Stimulated activated CD8-positive, alpha-beta memory T cell treated with anti-CD3 and anti-CD28 coated beads, Interleukin-7, amount 100 ng/mL, for 24 hours (primary cell): ENCODE results near the gene RBBP5.

ENCODE experiments used
- DNase-seq: peaks from one replicate; pipeline ENCODE4 v3.0.0-alpha.2; 2020; ENCODE audit warnings: low read depth

Gene RBBP5

DNA sequence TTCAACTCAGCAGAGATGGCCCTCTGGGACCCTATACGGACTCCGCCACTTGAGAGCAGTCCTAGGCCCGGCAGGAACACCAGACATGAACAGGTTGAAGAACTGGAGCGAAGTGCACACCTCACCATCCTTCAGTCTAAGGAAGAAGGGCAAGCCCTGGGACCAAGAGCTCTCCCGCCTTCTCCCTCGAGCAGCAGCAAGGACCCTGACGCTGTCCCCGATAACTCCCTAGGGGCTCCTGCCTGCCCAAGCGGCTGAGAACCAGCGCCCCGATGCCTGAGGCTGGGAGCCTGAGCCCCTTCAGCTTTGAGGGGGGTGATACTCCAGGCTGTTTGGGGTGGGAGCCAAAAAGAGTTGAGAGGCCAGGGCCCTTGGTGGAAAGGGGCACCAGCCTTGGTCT lies 47.7 kb downstream of the RBBP5 start:
- DNase-seq = no peak

DNA sequence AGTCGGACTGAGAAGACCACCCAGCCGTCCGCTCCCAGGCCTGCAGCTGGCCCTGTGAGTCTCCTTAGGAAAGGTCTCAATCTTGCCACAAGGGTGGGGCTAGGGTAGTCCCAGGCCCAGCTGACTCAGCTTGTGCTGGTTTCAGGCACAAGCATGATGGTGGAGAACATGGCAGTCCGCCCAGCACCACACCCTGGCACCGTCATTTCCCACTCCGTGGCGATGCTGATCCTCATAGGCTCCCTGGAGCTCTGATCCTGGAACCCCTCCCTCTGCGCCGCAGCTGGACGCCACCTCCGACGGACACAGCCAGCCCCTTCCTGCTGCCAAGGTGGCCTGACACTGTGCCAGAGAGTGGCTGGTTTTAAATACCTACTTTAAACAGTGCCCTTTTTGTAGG lies 48.3 kb downstream of the RBBP5 start:
- no peak for DNase-seq

DNA sequence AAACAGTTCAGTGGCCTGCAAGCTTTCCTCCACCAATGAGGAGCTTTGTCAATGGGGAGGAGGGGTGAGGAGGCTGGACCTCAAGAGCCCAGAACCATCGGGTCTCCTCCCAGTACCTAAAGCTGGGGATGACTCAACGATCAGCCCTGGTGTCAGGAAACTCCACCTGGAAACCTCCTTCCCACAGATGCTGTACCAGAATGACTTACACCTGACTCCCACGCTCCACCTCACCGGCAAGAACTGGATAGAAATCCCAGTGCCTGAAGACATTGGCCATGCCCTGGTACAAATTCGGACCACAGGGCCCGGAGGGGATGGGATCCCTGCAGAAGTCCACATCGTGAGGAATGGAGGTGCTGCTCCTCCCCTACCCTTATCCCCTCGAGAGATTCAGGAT lies 48.9 kb downstream of the RBBP5 start:
- no peak for DNase-seq

DNA sequence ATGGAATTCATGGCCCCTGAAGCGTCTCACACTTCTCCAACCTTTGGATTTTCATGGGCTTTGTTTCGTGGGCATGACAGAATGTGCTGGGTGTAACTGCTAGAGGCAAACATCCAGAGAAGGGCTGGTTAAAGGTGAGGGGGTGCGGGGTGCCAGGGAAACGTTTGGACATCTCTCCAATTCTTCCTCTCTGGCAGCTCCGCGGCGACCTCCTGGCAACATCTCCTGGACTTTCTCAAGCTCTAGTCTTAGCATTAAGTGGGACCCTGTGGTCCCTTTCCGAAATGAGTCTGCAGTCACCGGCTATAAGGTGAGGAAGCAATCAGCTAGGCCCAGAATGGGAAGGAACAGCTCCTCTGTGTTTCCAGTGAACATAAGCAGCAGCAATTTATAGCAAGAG lies 49.5 kb downstream of the RBBP5 start:
- no peak for DNase-seq

DNA sequence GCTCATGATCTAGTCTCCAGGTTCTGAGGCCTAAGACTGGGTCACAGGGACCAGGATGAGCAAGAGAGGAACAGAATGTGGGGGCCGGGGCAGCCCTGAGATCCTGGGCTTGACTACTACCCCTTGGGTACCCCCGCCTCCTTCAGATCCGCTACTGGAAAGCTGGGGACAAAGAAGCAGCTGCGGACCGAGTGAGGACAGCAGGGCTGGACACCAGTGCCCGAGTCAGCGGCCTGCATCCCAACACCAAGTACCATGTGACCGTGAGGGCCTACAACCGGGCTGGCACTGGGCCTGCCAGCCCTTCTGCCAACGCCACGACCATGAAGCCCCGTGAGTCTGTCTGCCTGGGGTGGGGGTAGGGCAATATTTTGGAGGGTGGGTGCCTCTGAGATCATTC lies 50.0 kb downstream of the RBBP5 start:
- no peak for DNase-seq

DNA sequence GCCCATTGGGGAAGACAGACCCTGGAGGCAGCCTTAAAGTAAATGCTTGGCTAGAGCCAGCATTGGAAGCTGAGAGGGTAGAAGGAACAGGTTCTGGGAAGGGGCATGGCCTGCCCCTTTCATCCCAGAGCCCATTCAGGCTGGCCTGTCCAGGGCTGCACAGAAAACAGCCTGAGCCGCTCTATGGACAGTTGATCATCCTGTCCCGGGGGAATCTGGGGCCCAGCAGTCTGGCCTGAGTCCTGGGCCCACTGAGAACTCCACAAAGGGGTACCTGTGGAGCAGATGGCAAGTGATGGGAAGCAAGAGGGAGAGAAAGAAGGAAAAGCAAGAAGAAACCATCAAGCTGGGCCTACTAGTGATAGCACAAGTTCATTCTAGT lies 50.8 kb downstream of the RBBP5 start:
- DNase-seq = no peak

DNA sequence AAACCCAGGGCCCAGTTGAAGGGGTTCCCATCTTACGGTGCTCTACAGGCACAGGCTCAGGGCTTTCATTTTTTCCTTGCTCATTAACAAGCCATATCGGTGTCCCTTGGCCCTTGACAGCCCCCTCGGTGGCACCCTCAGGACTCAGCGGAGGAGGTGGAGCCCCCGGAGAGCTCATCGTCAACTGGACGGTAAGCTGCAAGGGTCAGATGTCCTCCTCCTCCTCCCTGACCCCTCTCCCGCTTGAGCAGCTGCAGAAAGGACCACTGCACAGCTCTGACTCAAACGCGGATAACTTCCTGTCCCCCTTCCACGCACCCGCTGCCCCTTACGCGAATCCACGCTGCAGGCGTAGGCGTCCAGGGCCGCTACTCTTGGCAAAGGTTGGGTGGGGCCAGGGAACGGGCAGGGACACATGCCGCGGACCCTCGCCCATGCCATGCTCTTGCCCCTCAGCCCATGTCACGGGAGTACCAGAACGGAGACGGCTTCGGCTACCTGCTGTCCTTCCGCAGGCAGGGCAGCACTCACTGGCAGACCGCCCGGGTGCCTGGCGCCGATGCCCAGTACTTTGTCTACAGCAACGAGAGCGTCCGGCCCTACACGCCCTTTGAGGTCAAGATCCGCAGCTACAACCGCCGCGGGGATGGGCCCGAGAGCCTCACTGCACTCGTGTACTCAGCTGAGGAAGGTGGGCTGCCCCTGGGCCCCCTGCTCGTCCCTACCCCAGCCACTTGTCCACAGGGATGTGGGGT lies 52.2 kb downstream of the RBBP5 start:
- no peak for DNase-seq

DNA sequence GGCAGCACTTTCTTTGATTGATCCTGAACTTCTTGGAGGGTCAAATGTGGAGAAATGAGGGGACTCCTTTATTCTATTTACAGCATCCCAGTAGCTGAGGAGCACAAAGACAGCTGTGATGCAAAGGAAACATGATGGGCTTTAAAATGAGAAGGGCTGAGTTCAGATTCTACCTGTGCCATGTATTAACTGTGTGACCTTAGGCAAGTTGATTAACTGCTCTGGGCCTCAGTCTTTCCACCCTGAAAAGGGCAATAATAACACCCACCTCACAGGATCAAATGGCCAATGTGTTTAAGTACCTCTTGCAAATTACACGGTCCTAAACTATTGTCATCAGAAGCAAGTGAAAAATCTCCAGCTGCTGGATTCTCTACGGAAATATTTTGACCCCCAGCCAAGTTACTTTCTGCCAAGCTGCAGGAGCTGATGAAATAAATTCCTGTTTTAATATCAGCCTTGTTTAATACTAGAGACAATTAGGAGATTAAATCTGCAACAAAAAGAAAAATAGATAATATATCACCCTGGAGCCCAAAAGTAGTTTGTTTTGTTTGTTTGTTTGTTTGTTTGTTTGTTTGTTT lies 53.2 kb downstream of the RBBP5 start:
- no peak for DNase-seq

DNA sequence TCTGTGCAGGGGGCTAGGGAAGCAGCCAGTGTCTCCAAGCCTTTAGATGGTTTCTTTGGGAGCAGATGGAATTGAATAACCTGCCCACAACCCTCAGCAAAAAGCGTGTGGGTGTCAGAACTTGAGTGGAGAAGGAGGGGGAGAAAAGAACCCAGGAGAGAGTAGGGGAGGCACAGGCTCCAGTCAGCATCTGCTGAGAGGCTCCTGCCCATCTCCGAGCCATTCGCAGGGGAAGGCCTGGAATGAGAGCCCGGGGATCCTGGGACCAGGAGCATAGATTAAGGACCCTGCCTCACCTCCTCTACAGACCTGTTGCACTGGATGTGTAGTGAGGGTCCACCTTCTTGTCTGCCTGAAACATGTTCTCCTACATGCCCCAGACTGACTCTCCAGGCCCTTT lies 53.8 kb downstream of the RBBP5 start:
- DNase-seq = no peak

DNA sequence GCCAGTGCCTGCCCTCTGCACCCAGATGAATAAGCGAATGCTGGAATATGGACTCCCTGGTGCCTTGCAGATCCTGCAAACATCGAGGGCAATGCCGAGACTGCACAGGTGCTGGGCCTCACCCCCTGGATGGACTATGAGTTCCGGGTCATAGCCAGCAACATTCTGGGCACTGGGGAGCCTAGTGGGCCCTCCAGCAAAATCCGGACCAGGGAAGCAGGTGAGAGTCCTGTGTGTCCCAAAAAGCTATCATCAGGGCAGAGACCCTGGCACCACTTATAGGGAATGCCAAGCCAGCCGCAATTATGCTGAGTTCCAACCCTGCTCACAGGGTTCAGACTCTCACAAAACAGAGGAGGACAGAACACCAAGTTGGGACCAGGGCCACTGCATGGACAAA lies 54.7 kb downstream of the RBBP5 start:
- no peak for DNase-seq

DNA sequence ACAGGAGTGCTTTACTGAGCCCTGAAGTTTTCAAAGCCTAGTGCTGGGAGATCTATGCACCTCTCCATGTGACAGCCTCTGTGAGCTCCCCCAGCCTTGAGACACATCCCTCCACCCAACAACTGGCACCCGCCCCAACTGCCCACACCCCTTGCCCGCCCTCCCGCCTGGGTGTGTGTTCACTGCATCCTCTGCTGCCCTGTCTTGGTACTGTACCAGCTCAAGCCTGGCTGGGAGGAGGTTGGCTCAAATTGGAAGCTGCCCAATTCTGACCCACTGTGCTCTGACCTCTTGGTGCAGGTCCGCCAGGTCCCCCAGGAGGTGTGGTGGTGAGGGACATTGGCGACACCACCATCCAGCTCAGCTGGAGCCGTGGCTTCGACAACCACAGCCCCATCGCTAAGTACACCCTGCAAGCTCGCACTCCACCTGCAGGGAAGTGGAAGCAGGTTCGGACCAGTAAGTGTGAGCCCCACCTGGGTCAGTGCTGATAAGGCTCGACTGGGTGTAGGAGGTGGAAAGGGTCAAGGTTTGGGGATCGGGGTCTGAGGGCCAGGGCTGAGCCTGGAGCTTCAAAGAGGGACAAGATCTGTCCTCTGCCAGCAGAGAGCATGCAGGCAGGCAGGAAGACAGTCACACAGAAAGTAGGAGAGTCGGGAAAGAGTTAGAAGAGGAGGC lies 55.5 kb downstream of the RBBP5 start:
- DNase-seq = no peak

DNA sequence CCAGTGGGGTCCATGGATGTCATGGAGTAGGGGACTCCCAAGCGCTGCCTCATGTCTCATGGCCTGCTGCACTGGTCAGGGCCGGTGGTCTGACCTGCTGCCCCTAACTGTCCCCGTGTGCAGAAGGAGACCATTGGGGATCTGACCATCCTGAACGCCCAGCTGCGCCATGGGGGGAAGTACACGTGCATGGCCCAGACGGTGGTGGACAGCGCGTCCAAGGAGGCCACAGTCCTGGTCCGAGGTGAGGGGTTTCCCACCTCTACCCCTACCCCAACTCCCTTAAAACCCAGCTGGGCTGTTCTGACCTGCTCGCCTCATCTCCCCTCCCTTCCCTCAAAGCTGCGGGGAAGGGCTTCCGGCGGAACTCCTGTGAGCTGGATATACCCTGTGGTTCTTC lies 56.1 kb downstream of the RBBP5 start:
- DNase-seq = no peak

DNA sequence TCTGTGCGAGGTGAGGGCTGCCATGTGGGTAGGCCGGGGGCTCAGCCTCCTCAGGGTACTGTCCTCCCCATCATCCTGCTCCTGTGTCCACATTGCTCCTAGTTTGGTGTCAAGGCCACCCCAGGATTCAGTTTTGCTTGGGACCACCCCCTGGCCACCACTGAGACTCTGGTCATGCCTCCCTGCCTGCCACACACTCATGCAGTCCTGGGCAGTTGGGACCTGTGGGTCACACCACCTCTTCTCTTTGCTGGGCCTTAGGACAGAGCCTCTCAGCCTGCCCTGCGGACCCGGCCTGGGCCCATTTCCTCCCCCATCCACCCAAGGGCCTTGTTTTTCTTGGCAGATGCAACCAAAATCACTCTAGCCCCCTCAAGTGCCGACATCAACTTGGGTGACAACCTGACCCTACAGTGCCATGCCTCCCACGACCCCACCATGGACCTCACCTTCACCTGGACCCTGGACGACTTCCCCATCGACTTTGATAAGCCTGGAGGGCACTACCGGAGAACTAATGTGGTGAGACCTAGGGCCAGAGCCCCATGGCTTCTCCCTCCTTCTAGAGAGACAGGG lies 56.9 kb downstream of the RBBP5 start:
- no peak for DNase-seq

DNA sequence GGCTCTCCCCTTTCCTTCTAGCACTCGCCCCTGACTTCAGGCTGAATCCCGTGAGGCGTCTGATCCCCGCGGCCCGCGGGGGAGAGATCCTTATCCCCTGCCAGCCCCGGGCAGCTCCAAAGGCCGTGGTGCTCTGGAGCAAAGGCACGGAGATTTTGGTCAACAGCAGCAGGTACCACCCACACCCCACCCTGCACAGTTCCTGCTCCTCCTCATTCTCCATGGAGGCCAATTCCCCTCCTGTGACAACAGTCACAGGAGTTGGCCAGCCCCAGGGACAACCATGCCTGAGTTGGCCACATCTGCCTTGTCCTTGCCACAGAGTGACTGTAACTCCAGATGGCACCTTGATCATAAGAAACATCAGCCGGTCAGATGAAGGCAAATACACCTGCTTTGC lies 57.5 kb downstream of the RBBP5 start:
- no peak for DNase-seq

DNA sequence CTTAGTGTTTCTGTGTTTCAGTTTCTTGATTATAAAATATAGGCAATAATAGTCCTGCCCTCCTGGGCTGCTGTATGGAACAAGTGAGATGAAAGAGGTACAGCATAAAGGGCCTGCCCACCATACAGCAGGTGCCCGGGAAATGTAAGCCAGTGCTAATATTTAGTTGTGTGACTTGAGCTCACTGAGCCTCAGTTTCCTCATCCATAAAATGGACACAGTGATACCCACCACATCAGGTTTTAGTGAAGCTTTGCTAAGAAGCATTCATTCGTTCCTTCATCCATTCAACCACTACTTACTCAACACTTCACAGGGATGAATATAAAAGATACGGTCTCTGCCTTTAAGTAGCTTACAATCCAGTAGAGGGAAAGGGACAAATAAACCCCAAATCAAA lies 58.9 kb downstream of the RBBP5 start:
- no peak for DNase-seq

DNA sequence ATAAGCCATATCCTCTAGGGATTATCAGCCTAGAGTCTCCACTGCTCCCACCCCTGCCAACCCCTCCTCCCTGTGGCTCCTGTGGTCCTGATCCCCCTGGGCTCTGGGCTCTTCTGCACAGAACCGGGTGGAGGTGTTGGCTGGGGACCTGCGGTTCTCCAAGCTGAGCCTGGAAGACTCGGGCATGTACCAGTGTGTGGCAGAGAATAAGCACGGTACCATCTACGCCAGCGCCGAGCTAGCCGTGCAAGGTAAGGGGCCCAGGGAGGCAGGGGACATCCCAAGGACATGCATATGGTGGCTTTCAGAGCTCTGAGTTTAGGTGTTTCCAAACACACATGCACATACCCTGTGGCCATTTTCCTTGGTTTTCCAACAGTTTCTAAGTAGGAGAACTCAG lies 59.5 kb downstream of the RBBP5 start:
- no peak for DNase-seq

DNA sequence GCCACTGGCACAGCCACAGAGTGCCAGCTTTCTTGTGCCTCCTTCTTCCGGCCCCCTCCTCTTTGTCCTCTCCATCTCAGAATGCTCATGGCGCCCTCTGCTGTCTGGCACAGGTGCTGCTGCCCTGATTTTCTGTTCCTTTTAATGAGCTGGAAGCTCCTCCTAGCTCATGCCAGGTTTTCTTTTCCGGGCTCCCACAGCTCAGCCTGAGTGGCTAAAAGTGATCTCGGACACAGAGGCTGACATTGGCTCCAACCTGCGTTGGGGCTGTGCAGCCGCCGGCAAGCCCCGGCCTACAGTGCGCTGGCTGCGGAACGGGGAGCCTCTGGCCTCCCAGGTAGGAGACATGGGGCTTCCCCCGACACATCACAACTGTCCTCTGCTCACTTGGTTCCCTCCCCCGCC lies 60.1 kb downstream of the RBBP5 start:
- DNase-seq = peak; percentile 54

DNA sequence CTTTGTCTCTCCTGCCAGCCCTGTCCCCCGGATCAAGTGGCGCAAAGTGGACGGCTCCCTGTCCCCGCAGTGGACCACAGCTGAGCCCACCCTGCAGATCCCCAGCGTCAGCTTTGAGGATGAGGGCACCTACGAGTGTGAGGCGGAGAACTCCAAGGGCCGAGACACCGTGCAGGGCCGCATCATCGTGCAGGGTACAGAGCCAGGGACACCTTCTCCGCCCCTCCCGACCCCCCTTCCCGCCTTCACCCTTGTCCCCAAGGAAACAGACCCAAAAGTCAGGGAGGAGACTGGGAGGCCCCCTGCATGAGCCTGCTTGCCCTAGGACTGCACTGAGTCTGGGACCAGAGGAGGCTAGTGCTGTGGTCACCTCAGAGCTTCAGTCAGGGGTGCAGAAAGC lies 60.6 kb downstream of the RBBP5 start:
- no peak for DNase-seq

DNA sequence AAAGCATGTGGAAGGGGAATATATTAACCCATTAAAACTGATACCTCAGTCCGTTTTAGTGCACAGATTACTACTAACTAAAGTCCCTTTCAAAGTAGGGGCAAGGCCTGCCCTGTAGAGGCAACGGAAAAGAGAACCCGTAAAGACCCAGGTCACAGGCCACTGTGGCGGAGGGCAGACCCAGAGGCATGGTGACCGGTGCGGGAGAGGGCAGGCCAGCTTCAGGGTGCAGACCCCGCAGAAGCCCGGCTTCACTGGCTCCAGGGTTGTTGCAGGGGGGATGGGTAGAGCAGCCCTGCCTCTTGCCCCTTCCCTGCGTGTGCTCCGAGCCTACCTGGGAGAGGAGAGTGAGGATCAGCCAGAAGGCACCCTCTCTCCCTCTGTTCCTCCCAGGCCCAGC lies 61.0 kb downstream of the RBBP5 start:
- no peak for DNase-seq

DNA sequence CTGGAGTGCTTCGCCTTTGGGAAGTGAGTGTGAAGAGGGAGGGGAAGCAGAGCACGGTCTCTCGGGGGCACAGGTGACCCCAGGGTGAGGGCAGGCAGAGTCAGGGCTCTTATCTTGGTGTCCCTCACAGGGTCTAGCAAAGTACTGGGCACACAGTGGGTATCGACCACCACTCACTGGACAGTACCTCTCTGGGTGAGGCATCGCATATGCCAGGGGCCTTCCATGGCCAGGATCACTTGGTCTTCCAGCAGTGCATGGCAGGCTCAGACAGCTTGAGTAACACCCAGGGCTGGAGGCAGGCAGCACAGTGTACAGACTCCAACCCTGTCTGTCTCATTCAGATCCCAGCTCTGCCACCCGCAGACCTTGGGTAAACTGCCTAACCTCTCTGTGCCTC lies 62.1 kb downstream of the RBBP5 start:
- DNase-seq = no peak

DNA sequence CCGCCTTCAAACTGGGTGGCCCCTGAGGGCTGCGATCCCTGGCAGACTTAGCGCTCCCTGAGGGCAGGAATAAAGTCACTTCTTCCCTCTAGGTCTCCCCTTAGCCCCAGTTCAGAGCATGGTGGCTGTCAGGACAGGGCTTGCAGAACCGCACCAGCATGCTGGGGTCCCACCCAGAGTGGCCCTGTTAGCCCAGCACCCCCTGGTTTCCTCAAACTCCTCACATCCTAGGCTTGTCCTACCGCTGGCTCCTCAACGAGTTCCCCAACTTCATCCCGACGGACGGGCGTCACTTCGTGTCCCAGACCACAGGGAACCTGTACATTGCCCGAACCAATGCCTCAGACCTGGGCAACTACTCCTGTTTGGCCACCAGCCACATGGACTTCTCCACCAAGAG lies 62.9 kb downstream of the RBBP5 start:
- DNase-seq = no peak

DNA sequence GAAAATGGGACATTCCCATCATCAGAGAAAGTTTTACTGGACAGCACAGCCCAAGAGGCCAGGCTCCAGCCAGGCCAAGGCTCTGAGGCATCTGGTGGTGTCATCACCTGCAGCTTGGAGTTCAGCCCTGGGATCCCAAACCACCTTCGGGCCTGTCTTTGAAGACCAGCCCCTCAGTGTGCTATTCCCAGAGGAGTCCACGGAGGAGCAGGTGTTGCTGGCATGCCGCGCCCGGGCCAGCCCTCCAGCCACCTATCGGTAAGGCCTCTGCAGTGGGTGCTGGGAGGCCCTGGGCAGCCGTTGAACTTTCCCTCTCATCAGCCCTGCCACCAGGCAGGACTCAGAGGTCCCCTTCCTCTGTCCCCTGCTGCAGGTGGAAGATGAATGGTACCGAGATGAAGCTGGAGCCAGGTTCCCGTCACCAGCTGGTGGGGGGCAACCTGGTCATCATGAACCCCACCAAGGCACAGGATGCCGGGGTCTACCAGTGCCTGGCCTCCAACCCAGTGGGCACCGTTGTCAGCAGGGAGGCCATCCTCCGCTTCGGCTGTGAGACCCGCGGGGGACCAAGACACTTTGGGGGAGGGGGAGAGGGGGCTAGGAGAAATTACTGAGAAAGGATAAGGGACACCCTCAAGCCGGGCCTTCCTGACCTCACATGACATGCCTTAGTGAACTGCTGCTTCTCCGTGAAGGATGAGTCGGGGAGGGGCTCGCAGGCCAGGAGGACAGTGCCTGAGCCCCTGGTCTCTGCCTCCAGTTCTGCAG lies 63.8 kb downstream of the RBBP5 start:
- DNase-seq = no peak
